Left ventricle myocardium superior (tissue), 1 donor: Measurements from ENCODE around the gene HAPLN3. TPM values are rescaled to one million over a fixed set of nuclear protein-coding genes. Genes with fewer than 3 reads are reported as not detected.

ENCODE experiments used
- ATAC-seq: fragments of 200-7000 bp; cut with Tn5 transposase; one replicate; pipeline ENCODE4 v1.9.1; 2020; ENCODE audit warnings: mild to moderate bottlenecking, moderate library complexity
- DNase-seq: peaks from one replicate; pipeline ENCODE4 v3.0.0-alpha.2; 2020
- intact Hi-C: fragments of 100-400 bp; cut with micrococcal nuclease; formaldehyde crosslinking; loops from one replicate; pipeline ENCODE4 v1.11.0; 2022
- total RNA-seq: library from RNA; stranded (reverse); fragmentation: NEBNext Ultra II Directional; extraction: Animal tissue kit (Norgen Biotek cat#: 25700); gene quantifications from one replicate; pipeline ENCODE4 v1.2.1, GENCODE V29; 2021
- donor health status: DM: no; HTN: yes; CAD: no; lungs with severe emphysema.

The HAPLN3 gene
- total RNA-seq, 1 donor from 2014 or later: 2.0 TPM

- intact Hi-C loops: no loop called here
- no peak for DNase-seq
- ATAC-seq: peak; percentile 12
Measured at GRCh38 chr15:88874684-88875083, 20.7 kb downstream of the HAPLN3 start.

- intact Hi-C loops: no loop called here
- no peak for ATAC-seq
- DNase-seq: no peak
Measured at GRCh38 chr15:88874275-88874674, 21.1 kb downstream of the HAPLN3 start.

GRCh38 chr15:88873786-88874185, 21.6 kb downstream of the HAPLN3 start:
- intact Hi-C loops: no loop called here
- ATAC-seq (no peak), DNase-seq (no peak)

DNA sequence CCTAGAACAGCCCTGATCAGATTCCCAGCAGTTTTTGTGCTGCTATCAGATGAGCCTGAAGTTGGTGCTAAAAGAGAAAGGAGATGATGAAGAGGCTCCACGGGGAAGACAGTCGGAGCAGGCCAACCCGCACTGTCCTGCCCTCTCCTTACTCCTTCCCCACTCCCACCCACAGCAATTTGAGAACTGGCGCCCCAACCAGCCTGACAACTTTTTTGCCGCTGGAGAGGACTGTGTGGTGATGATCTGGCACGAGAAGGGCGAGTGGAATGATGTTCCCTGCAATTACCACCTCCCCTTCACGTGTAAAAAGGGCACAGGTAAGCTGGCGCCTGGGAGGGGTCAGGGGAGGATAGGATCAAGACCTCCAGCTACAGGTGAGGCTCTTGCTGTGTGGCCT, 22.6 kb downstream of the HAPLN3 start:
- intact Hi-C loops: no loop called here
- ATAC-seq (no peak), DNase-seq (no peak)

GRCh38 chr15:88872106-88872505, 23.2 kb downstream of the HAPLN3 start:
- DNase-seq (no peak), ATAC-seq (no peak)
- intact Hi-C loops: no loop called here

GRCh38 chr15:88871313-88871712, 24.0 kb downstream of the HAPLN3 start:
- ATAC-seq: no peak
- intact Hi-C loops: no loop called here

GRCh38 chr15:88866295-88866881, 29.0 kb downstream of the HAPLN3 start:
- DNase-seq (no peak), ATAC-seq (no peak)
- intact Hi-C loops: no loop called here

More at GRCh38 chr15:88871313-88871712, 24.0 kb downstream of the HAPLN3 start:
- DNase-seq: no peak

GRCh38 chr15:88865498-88866099, 29.7 kb downstream of the HAPLN3 start:
- intact Hi-C loops: no loop called here
- no peak for ATAC-seq
- no peak for DNase-seq

DNA sequence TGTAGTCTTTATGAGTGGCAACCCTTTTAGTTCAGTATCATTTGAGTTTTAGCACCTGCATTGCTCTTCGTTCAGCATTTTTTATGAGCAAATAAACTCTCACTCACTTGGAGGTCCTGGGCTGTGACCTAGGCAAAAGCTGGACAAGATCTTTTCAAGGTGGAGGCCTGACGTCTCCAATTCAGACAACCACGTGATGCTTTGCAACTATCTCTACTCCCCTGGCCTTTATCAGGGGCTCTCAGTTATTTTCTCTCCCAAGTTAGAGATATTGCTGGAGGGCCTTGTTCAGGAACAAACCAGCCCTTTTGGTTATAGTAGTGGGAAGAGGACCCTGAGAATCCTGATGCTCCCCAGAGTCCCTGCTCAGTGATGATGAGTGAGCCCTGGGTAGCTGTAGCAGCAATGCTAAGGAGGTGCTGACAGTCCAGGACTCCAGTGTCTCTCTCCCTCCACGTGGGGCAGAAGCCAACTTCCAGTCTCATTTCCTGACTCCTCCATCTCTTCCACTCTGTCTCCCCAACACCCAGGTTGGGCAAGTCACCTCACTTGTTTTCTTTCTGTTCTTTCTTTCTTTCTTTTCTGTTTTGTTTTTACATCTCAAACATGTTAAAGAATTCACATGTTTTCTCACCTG, 30.4 kb downstream of the HAPLN3 start:
- DNase-seq: no peak
- intact Hi-C loops: no loop called here
- ATAC-seq: no peak

DNA sequence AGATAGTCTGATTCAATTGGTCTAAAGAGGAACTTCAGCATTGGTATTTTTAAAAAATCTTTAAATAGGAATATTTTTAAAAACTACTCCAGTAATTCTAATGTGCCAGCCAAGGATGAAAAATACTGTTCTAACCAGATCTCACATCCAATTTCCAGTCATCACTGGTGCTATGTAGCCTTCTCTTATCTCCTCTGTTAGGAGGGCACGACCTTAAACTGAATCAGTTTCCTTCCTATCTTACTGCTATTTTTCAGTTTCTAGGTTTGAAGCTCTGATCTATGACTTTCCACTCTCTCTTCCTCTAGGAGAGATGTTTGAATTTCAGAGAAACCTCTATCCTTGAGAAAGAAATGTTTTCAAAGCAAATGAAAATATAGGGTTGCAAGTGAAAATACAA, 31.9 kb downstream of the HAPLN3 start:
- ATAC-seq (no peak), DNase-seq (no peak)
- intact Hi-C loops: no loop called here

DNA sequence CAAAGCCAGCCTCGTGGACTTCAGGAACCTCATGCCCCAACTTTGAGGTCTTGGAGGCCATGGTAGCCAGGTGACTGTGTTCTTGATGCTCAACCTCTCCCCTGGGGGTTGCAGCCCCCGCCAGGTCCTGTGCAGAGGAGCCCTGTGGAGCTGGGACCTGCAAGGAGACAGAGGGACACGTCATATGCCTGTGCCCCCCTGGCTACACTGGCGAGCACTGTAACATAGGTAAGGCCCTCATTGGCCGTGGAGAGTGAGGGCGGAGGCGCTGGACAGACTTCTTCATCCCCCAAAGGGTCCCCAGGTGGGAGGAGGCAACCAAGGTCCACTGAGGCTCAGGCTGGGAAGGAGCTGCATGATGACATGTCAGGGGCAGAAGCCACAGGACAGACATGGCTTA, 35.1 kb downstream of the HAPLN3 start:
- DNase-seq (no peak), ATAC-seq (no peak)
- intact Hi-C loops: no loop called here

- ATAC-seq (no peak), DNase-seq (no peak)
- intact Hi-C loops: no loop called here
Measured at GRCh38 chr15:88859550-88859949, 35.8 kb downstream of the HAPLN3 start.

DNA sequence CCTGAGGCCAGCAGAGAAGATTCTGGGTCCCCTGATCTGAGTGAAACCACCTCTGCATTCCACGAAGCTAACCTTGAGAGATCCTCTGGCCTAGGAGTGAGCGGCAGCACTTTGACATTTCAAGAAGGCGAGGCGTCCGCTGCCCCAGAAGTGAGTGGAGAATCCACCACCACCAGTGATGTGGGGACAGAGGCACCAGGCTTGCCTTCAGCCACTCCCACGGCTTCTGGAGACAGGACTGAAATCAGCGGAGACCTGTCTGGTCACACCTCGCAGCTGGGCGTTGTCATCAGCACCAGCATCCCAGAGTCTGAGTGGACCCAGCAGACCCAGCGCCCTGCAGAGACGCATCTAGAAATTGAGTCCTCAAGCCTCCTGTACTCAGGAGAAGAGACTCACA, 36.4 kb downstream of the HAPLN3 start:
- intact Hi-C loops: no loop called here
- ATAC-seq (no peak), DNase-seq (no peak)

DNA sequence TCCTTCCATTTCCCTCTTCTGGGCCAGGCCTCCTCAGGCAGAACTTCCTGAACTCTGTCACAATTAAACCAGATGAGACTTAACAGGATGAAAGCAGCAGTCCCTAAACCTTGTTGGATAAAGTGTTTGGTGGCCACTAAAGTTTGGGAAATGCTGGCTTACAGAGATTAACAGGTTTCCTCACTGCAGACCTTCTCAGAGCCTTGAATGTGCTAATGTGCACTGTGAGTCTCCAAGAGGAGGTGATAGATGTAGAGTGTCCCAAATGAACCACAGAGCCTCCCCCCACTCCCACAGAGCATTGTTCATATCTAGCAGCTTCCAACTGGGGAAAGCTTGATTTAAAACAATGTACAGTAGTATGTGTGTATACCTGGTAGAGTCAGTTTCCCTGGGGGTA, 42.9 kb downstream of the HAPLN3 start:
- DNase-seq (no peak), ATAC-seq (no peak)
- intact Hi-C loops: no loop called here

GRCh38 chr15:88849376-88850072, 45.8 kb downstream of the HAPLN3 start:
- no peak for DNase-seq
- intact Hi-C loops: no loop called here
- no peak for ATAC-seq

GRCh38 chr15:88848203-88848602, 47.1 kb downstream of the HAPLN3 start:
- intact Hi-C loops: no loop called here
- DNase-seq (no peak), ATAC-seq (no peak)

DNA sequence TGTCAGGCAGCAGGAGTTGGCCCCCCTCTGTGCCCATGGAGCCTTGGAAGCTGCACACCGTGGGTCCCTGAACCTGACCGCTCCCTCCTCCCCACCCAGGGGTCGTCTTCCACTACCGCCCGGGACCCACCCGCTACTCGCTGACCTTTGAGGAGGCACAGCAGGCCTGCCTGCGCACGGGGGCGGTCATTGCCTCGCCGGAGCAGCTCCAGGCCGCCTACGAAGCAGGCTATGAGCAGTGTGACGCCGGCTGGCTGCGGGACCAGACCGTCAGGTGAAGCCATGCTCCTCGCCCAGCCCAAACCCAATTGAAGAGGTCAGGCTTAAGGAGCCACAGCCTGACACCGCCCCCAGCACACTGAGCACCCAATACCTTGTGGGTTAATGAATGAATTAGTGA, 48.2 kb downstream of the HAPLN3 start:
- DNase-seq (no peak), ATAC-seq (no peak)
- intact Hi-C loops: no loop called here

GRCh38 chr15:88845616-88846015, 49.7 kb downstream of the HAPLN3 start:
- DNase-seq (no peak), ATAC-seq (no peak)
- intact Hi-C loops: no loop called here

DNA sequence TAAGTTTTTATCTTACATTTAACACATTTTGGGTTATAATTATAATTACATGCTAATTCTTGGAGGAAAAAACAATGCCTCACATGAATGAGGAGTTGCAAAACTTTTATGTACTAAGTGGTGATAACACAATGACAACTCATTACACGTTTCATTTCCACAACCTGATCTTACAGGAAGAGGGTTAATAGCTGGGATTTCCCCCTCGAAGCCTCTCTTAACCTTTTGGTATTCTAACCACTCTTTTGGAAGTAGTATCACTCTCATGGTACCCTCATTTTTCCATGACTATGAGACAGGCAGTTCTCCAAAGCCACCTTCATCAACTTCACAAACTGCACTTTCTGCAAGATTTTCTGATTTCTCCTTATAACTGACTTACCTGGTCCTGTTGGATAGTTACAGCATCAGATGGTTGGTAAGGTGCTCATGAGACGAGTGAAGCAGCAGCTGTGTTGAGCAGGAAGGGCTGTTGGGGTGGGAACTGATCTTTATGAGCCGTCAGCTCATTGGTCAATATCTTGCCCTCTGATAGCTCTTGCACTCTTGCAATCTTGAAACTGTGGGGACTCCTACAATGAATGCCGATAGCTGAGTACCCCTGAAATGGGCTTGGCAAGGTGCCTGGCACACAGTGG, 50.5 kb downstream of the HAPLN3 start:
- ATAC-seq: no peak
- DNase-seq: no peak

DNA sequence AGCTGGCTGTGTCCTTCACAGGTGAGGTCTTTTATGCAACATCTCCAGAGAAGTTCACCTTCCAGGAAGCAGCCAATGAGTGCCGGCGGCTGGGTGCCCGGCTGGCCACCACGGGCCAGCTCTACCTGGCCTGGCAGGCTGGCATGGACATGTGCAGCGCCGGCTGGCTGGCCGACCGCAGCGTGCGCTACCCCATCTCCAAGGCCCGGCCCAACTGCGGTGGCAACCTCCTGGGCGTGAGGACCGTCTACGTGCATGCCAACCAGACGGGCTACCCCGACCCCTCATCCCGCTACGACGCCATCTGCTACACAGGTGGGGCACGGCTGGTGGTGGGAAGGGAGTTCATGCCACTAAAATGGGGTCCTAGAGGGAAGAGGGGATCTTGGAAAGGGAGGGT, 52.0 kb downstream of the HAPLN3 start:
- DNase-seq (no peak), ATAC-seq (no peak)
- intact Hi-C loops: no loop called here

More for the DNA sequence above, 50.5 kb downstream of the HAPLN3 start:
- intact Hi-C loops: no loop called here
